ENCODE results near the gene GEMIN5. TPM values are rescaled to one million over a fixed set of nuclear protein-coding genes. Genes with fewer than 3 reads are reported as not detected.

The GEMIN5 gene
- total and polyA plus RNA-seq, 12 donors: 4.1 to 18.5 (median 15.6) TPM

DNA sequence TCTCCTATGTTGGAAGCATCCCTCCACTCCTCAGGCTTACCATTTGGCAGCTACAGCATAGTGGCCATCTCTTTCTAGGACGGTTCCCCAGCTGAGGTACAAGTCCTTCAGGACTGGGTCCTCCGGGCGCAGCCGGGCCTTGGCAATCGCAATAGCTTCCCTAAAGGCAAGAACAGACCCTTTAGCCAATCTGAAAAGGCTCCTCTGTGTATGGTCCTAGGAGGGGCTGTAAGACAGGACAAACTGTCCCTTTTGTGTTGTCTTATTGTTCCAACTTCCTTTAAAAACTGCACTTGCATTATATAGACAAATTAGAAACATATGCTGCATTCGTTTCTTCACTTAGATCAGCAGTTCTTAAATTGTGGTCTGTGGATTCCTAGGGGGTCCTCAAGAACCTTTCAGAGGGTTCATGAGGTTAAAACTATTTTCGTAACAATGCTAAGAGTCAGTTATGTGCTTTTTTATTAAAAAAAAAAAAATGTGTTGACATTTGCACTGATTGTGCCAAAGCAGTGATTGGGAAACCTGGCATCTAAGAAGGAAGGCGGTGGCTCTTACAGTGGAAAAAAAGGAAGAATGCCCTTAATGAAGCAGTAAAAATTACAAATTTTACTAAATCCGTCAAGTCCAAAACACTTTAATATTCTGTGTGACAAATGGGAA lies 38.7 kb downstream of the GEMIN5 start:
- intact Hi-C loops (cut with DNase I): no loop called here
- ATAC-seq (peak in 1 of 8 donors; percentile 63), DNase-seq (no peak)
- H3K27ac ChIP-seq: no peak overlapping the region
- no peaks in the 10 kb centered on the region for H3K27me3 ChIP-seq
- TF ChIP-seq, protein P1, sequence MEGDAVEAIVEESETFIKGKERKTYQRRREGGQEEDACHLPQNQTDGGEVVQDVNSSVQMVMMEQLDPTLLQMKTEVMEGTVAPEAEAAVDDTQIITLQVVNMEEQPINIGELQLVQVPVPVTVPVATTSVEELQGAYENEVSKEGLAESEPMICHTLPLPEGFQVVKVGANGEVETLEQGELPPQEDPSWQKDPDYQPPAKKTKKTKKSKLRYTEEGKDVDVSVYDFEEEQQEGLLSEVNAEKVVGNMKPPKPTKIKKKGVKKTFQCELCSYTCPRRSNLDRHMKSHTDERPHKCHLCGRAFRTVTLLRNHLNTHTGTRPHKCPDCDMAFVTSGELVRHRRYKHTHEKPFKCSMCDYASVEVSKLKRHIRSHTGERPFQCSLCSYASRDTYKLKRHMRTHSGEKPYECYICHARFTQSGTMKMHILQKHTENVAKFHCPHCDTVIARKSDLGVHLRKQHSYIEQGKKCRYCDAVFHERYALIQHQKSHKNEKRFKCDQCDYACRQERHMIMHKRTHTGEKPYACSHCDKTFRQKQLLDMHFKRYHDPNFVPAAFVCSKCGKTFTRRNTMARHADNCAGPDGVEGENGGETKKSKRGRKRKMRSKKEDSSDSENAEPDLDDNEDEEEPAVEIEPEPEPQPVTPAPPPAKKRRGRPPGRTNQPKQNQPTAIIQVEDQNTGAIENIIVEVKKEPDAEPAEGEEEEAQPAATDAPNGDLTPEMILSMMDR (IDR thresholded peaks at IDR 0.05): no peak
- no peak overlapping the region for H3K4me3 ChIP-seq
- H3K36me3 ChIP-seq: peaks cover 0 to 100% (median 59%) of the 10 kb centered on the region in 9 donors
- WGBS, 2 donors: 91 to 96% methylated on average over 9 of the region's 9 CpGs
- H3K9me3 ChIP-seq: no peaks in the 10 kb centered on the region
- no peaks in the 10 kb centered on the region for H3K4me1 ChIP-seq

DNA sequence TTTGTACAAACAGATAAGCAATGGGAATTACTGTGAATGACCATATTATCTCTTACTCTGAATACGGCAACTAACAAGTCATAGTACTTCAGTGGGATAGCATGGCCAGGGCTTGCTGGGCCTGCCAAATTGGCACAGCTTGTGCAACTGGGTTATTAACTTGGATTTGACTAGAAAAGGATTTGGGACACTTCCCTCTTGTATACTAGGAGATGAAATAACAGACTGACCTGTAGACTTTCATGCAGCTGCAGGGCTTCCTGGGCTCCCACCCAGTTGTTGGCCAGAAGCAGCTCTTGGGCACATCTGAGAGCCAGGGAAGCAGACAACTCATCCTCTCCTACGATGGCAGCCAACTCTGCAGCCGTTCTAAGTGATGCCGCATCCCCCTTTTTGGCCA lies 39.8 kb downstream of the GEMIN5 start:
- no peak overlapping the region for H3K4me3 ChIP-seq
- intact Hi-C loops (cut with DNase I): no loop called here
- DNase-seq (no peak), ATAC-seq (peak in 2 of 8 donors; percentile 37 to 47)
- no peak overlapping the region for H3K27ac ChIP-seq
- H3K27me3 ChIP-seq: no peaks in the 10 kb centered on the region
- no peaks in the 10 kb centered on the region for H3K4me1 ChIP-seq
- TF ChIP-seq, protein P1 (IDR thresholded peaks at IDR 0.05): no peak
- H3K9me3 ChIP-seq: no peaks in the 10 kb centered on the region
- H3K36me3 ChIP-seq: peaks cover 0 to 100% (median 63%) of the 10 kb centered on the region in 9 donors
- WGBS, 2 donors: 84 to 88% methylated on average over 4 of the region's 4 CpGs

DNA sequence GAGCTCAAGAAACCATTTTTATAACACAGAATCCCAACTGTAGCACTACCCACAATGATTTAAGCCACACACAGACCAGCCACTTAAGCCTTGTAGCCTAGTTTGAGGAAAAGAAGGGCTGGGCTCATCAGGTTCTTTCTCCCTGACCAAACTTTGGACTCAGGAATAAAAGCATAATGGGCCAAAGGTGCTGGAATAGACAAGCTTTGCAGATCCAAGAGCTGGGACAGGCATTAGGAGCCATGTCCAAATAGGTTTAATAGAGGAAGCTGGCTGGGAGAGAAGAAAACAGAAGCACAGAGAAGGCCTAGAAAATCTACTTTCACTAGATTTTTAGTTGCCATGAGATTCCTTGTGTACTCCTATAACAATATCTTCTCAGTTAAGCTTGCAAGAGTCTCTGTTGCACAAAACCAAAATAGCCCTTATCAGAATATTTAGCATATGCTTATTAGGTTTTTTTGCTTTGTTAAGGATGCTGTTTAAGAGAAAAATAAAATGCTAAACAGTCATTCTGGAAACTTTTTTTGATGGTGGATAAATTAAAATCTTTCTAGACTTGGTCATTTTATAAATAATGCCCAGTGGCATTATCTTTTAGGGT lies 41.3 kb downstream of the GEMIN5 start:
- no peak for DNase-seq
- Histone ChIP-seq H3K36me3 (peaks cover 0 to 100% (median 59%) of the 10 kb centered on the region in 9 donors), H3K27ac (no peak overlapping the region), H3K27me3 (no peaks in the 10 kb centered on the region), H3K4me3 (no peak overlapping the region), H3K4me1 (no peaks in the 10 kb centered on the region), H3K9me3 (no peaks in the 10 kb centered on the region)
- no peak for ATAC-seq
- intact Hi-C loops (cut with DNase I): no loop called here
- TF ChIP-seq, protein P1 (IDR thresholded peaks at IDR 0.05): no peak

DNA sequence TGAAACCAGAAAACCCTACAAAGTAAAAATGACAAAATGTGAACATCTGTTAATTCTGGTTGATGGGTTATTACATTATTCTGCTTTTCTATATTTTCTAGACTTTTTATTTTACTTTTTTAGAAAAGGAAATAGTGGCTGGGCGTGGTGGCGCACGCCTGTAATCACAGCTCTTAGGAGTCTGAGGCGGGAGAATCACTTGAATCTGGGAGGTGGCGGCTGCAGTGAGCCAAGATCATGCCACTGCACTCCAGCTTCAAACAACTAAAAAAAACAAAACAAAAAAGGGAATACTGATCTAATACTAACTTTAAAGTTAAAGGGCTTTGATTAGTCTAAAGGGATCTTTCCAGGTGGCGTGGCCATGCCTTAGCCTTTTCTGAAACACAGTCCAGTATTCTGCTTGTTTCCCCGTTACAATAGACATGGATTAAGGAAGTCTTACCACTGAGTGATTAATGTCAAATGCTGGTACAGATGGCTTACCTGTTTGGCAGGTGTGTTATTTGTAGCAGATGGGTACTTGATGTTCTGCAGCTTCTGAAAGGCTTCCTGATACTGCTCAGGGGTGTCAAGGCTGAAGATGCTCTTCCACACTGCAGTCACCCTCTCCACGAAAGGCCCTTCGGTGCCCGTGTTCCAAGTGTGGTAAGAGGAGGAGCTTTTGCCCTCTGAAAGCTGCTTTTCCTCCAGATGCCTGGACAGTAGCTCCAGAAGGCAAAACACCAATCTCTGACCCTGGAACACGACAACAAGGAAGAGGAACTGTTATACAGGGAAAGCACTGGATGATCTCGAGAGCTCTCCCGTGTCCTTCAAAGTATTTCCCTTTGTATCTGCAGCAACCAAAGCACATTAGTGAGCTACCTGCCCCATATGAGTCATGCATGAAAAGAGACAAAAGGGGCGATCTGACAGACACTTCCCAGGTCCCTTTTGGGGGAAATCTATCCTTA lies 42.1 kb downstream of the GEMIN5 start:
- H3K4me3 ChIP-seq: no peak overlapping the region
- no peaks in the 10 kb centered on the region for H3K9me3 ChIP-seq
- H3K27ac ChIP-seq: no peak overlapping the region
- ATAC-seq (no peak), DNase-seq (no peak)
- intact Hi-C loops (cut with DNase I): no loop called here
- H3K4me1 ChIP-seq: no peaks in the 10 kb centered on the region
- 91% methylated on average over 14 of the region's 14 CpGs for WGBS, 2 donors
- TF ChIP-seq, protein P1 (IDR thresholded peaks at IDR 0.05): no peak
- H3K27me3 ChIP-seq: no peaks in the 10 kb centered on the region
- peaks cover 0 to 100% (median 63%) of the 10 kb centered on the region in 9 donors for H3K36me3 ChIP-seq

All from heart right ventricle (tissue), 16 donors.